Measurements from ENCODE around the gene ARID1A. TPM values are rescaled to one million over a fixed set of nuclear protein-coding genes. Genes with fewer than 3 reads are reported as not detected.
"Not testable (repeated sequence)": the region's sequence is repeated elsewhere in the genome, so short reads cannot be mapped to it uniquely, and the experiment has no call there.

ARID1A gene
- total and polyA plus RNA-seq, 11 donors = 14.1 to 73.9 (median 45.3) TPM

- peaks cover 21 to 100% (median 94%) of the 10 kb centered on the region in 12 donors for H3K4me1 ChIP-seq
- no peak for ATAC-seq
- peaks cover 0 to 12% (median 0%) of the 10 kb centered on the region in 9 donors for H3K36me3 ChIP-seq
- no peak overlapping the region for H3K4me3 ChIP-seq
- DNase-seq = no peak
- no peak for TF ChIP-seq CTCF (IDR thresholded peaks at IDR 0.05)
- TF ChIP-seq POLR2A (IDR thresholded peaks at IDR 0.05) = no peak
- H3K27me3 ChIP-seq = no peaks in the 10 kb centered on the region
- H3K9me3 ChIP-seq = no peaks in the 10 kb centered on the region
- H3K27ac ChIP-seq = peak overlapping the region in 1 of 12 donors; percentile 51
- intact Hi-C loops (cut with DNase I) = loop anchor here in 2 of 10 donors (2.0 to 5.0 kb wide), 2 partner anchors 19 to 34 kb away; no protein-coding TSS in a partner anchor
Observed at GRCh38 chr1:26703478-26703877, 7.7 kb downstream of the ARID1A start.

- peaks cover 13 to 96% (median 82%) of the 10 kb centered on the region in 12 donors for H3K4me1 ChIP-seq
- H3K27me3 ChIP-seq = no peaks in the 10 kb centered on the region
- TF ChIP-seq POLR2A (IDR thresholded peaks at IDR 0.05) (no peak), CTCF (IDR thresholded peaks at IDR 0.05) (no peak)
- peak overlapping the region in 1 of 12 donors; percentile 51 for H3K27ac ChIP-seq
- no peak for DNase-seq
- ATAC-seq = no peak
- H3K4me3 ChIP-seq = no peak overlapping the region
- 85 to 91% (median 88%) methylated on average over 5 of the region's 5 CpGs for WGBS, 4 donors
- H3K36me3 ChIP-seq = peaks cover 0 to 21% (median 6%) of the 10 kb centered on the region in 9 donors
- no peaks in the 10 kb centered on the region for H3K9me3 ChIP-seq
- intact Hi-C loops (cut with DNase I) = loop anchor here in 1 of 10 donors (5.0 kb wide), 1 partner anchor 33 kb away; no protein-coding TSS in a partner anchor
Observed at GRCh38 chr1:26704629-26705028, 8.8 kb downstream of the ARID1A start.

GRCh38 chr1:26705227-26705626 lies 9.4 kb downstream of the ARID1A start:
- peak overlapping the region in 2 of 12 donors; percentile 48 to 63 for H3K27ac ChIP-seq
- H3K27me3 ChIP-seq; intact Hi-C loops (cut with DNase I); H3K9me3 ChIP-seq; H3K4me3 ChIP-seq; ATAC-seq; DNase-seq: not testable (repeated sequence)
- H3K4me1 ChIP-seq = peaks cover 8 to 90% (median 76%) of the 10 kb centered on the region in 12 donors
- 83 to 94% (median 88%) methylated on average over 4 of the region's 4 CpGs for WGBS, 4 donors
- peaks cover 0 to 24% (median 6%) of the 10 kb centered on the region in 9 donors for H3K36me3 ChIP-seq

- WGBS, 4 donors = 20 to 46% (median 42%) methylated on average over 1 of the region's 1 CpG
- H3K4me1 ChIP-seq = peaks cover 4 to 84% (median 72%) of the 10 kb centered on the region in 12 donors
- H3K27ac ChIP-seq = peak overlapping the region in 6 of 12 donors; percentile 5 to 63 (median 24)
- H3K4me3 ChIP-seq = peak overlapping the region in 2 of 12 donors; percentile 1 to 3
- H3K36me3 ChIP-seq = peaks cover 0 to 24% (median 11%) of the 10 kb centered on the region in 9 donors
- intact Hi-C loops (cut with DNase I) = no loop called here
- no peaks in the 10 kb centered on the region for H3K27me3 ChIP-seq
- H3K9me3 ChIP-seq = no peaks in the 10 kb centered on the region
- no peak for TF ChIP-seq CTCF (IDR thresholded peaks at IDR 0.05)
- TF ChIP-seq POLR2A (IDR thresholded peaks at IDR 0.05) = no peak
- ATAC-seq (no peak), DNase-seq (no peak)
Observed at GRCh38 chr1:26705788-26706311, 10.0 kb downstream of the ARID1A start.

Measured in heart left ventricle (tissue), 16 donors.